ENCODE measurements around the gene MYO18A. TPM values are rescaled to one million over a fixed set of nuclear protein-coding genes. Genes with fewer than 3 reads are reported as not detected.

The MYO18A gene
- total RNA-seq, 3 donors from 2014 or later (not counting 1 experiment from before 2014, with no cell fraction given): 110 to 117 (median 115) TPM

GRCh38 chr17:29070781-29071180 lies 109.4 kb downstream of the MYO18A start:
- DNase-seq (no peak), ATAC-seq (no peak)
- WGBS (ENCODE audit: insufficient coverage): 97% methylated on average over 9 of the region's 9 CpGs
- Mint-ChIP-seq H3K4me3 (no peak overlapping the region), H3K27me3 (ENCODE audit: low read depth in 2 of 2) (no peaks in the 10 kb centered on the region), H3K9me3 (no peaks in the 10 kb centered on the region), H3K27ac (no peak overlapping the region), H3K36me3 (no peaks in the 10 kb centered on the region), H3K4me1 (peaks cover 35 to 43% of the 10 kb centered on the region in 2 donors)
- intact Hi-C loops (cut with micrococcal nuclease): no loop called here
- Histone ChIP-seq H3K4me1 (ENCODE audit: control insufficient read depth, insufficient read depth, low read length) (peaks cover 17% of the 10 kb centered on the region), H3K9me3 (ENCODE audit: control insufficient read depth, insufficient read depth, low read length) (no peaks in the 10 kb centered on the region), H3K4me3 (ENCODE audit: low read length) (no peak overlapping the region), H3K27ac (ENCODE audit: low read length) (no peak overlapping the region), H3K27me3 (ENCODE audit: control insufficient read depth, insufficient read depth, low read length) (no peaks in the 10 kb centered on the region), H3K36me3 (ENCODE audit: control insufficient read depth, insufficient read depth, low read length) (no peaks in the 10 kb centered on the region)
- TF ChIP-seq, protein P1, sequence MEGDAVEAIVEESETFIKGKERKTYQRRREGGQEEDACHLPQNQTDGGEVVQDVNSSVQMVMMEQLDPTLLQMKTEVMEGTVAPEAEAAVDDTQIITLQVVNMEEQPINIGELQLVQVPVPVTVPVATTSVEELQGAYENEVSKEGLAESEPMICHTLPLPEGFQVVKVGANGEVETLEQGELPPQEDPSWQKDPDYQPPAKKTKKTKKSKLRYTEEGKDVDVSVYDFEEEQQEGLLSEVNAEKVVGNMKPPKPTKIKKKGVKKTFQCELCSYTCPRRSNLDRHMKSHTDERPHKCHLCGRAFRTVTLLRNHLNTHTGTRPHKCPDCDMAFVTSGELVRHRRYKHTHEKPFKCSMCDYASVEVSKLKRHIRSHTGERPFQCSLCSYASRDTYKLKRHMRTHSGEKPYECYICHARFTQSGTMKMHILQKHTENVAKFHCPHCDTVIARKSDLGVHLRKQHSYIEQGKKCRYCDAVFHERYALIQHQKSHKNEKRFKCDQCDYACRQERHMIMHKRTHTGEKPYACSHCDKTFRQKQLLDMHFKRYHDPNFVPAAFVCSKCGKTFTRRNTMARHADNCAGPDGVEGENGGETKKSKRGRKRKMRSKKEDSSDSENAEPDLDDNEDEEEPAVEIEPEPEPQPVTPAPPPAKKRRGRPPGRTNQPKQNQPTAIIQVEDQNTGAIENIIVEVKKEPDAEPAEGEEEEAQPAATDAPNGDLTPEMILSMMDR (IDR thresholded peaks at IDR 0.05): no peak

- no peaks in the 10 kb centered on the region for H3K36me3 Mint-ChIP-seq
- TF ChIP-seq, protein P1 (IDR thresholded peaks at IDR 0.05): no peak
- no peak overlapping the region for H3K4me3 Mint-ChIP-seq
- H3K9me3 Mint-ChIP-seq: no peaks in the 10 kb centered on the region
- no peaks in the 10 kb centered on the region for H3K9me3 ChIP-seq (ENCODE audit: control insufficient read depth, insufficient read depth, low read length)
- WGBS (ENCODE audit: insufficient coverage): 93% methylated on average over 10 of the region's 10 CpGs
- peaks cover 30 to 39% of the 10 kb centered on the region in 2 donors for H3K4me1 Mint-ChIP-seq
- H3K27me3 Mint-ChIP-seq (ENCODE audit: low read depth in 2 of 2): no peaks in the 10 kb centered on the region
- H3K4me3 ChIP-seq (ENCODE audit: low read length): no peak overlapping the region
- intact Hi-C loops (cut with micrococcal nuclease): no loop called here
- no peak overlapping the region for H3K27ac ChIP-seq (ENCODE audit: low read length)
- H3K4me1 ChIP-seq (ENCODE audit: control insufficient read depth, insufficient read depth, low read length): peaks cover 17% of the 10 kb centered on the region
- DNase-seq (no peak), ATAC-seq (no peak)
- no peaks in the 10 kb centered on the region for H3K27me3 ChIP-seq (ENCODE audit: control insufficient read depth, insufficient read depth, low read length)
- no peak overlapping the region for H3K27ac Mint-ChIP-seq
- no peaks in the 10 kb centered on the region for H3K36me3 ChIP-seq (ENCODE audit: control insufficient read depth, insufficient read depth, low read length)
Observed at GRCh38 chr17:29070308-29070707, 109.9 kb downstream of the MYO18A start.

- WGBS (ENCODE audit: insufficient coverage): 85% methylated on average over 19 of the region's 19 CpGs
- peaks cover 10% of the 10 kb centered on the region for H3K4me1 ChIP-seq (ENCODE audit: control insufficient read depth, insufficient read depth, low read length)
Observed at GRCh38 chr17:29069526-29070041, 110.6 kb downstream of the MYO18A start.

More at GRCh38 chr17:29069526-29070041, 110.6 kb downstream of the MYO18A start:
- H3K4me1 Mint-ChIP-seq: peaks cover 24 to 32% of the 10 kb centered on the region in 2 donors
- DNase-seq (no peak), ATAC-seq (no peak)
- Histone ChIP-seq H3K27ac (ENCODE audit: low read length) (no peak overlapping the region), H3K36me3 (ENCODE audit: control insufficient read depth, insufficient read depth, low read length) (no peaks in the 10 kb centered on the region), H3K4me3 (ENCODE audit: low read length) (no peak overlapping the region), H3K9me3 (ENCODE audit: control insufficient read depth, insufficient read depth, low read length) (no peaks in the 10 kb centered on the region), H3K27me3 (ENCODE audit: control insufficient read depth, insufficient read depth, low read length) (no peaks in the 10 kb centered on the region)
- intact Hi-C loops (cut with micrococcal nuclease): no loop called here
- TF ChIP-seq, protein P1 (IDR thresholded peaks at IDR 0.05): no peak
- no peak overlapping the region for H3K27ac Mint-ChIP-seq
- no peaks in the 10 kb centered on the region for H3K36me3 Mint-ChIP-seq
- no peak overlapping the region for H3K4me3 Mint-ChIP-seq
- H3K9me3 Mint-ChIP-seq: no peaks in the 10 kb centered on the region
- H3K27me3 Mint-ChIP-seq (ENCODE audit: low read depth in 2 of 2): no peaks in the 10 kb centered on the region

All from natural killer cell (primary cell).